Neuronal stem cell (in vitro differentiated cells): ENCODE data around the gene GCM1.

Experiments used
- DNase-seq: peaks from one replicate; pipeline ENCODE4 v3.0.0-alpha.2; 2013; ENCODE audit warnings: low spot score
- H2AFZ ChIP-seq: one replicate; pipeline ENCODE4 v1.6.1; 2013; ENCODE audit warnings: mild to moderate bottlenecking, low read length, inconsistent platforms
- H2AK5ac ChIP-seq: 2 replicates; pipeline ENCODE4 v1.6.1; 2013; ENCODE audit warnings: low read depth, mild to moderate bottlenecking, inconsistent platforms, low read length, moderate library complexity, mixed read lengths
- H2BK120ac ChIP-seq: 2 replicates; pipeline ENCODE4 v1.6.1; 2013; ENCODE audit warnings: low read depth, mild to moderate bottlenecking, inconsistent platforms, low read length, moderate library complexity, mixed read lengths
- H2BK12ac ChIP-seq: one replicate; pipeline ENCODE4 v1.6.1; 2013; ENCODE audit warnings: low read length, inconsistent platforms
- H2BK15ac ChIP-seq: 2 replicates; pipeline ENCODE4 v1.6.1; 2013; ENCODE audit warnings: mild to moderate bottlenecking, low read length, inconsistent platforms, mixed read lengths
- H2BK5ac ChIP-seq: one replicate; pipeline ENCODE4 v1.6.1; 2013; ENCODE audit warnings: inconsistent platforms, mild to moderate bottlenecking, low read length, moderate library complexity
- H3K14ac ChIP-seq: one replicate; pipeline ENCODE4 v1.6.1; 2013; ENCODE audit warnings: low read length, inconsistent platforms
- H3K18ac ChIP-seq: 2 replicates; pipeline ENCODE4 v1.6.1; 2013; ENCODE audit warnings: low read length, inconsistent platforms
- H3K23ac ChIP-seq: 2 replicates; pipeline ENCODE4 v1.6.1; 2013; ENCODE audit warnings: low read depth, mild to moderate bottlenecking, mixed read lengths, low read length, inconsistent platforms; ENCODE audit not compliant: poor library complexity
- H3K27ac ChIP-seq: replicated peaks from 3 replicates; pipeline ENCODE4 v1.5.1; 2013; ENCODE audit warnings: low read length, inconsistent platforms
- H3K27me3 ChIP-seq, 3 experiments: 2 replicates each; pipeline ENCODE4 v1.6.1; 2013; ENCODE audit warnings: low read length in 3 of 3, mild to moderate bottlenecking in 2 of 3, inconsistent platforms in 1 of 3, low read depth in 1 of 3, mixed read lengths in 1 of 3, moderate library complexity in 1 of 3; ENCODE audit not compliant: control insufficient read depth in 3 of 3, insufficient read depth in 3 of 3
- H3K36me3 ChIP-seq, 2 donors: replicated peaks in 1 of 2; 2 replicates each; pipeline ENCODE4 v1.6.1; 2013; ENCODE audit warnings: low read length in 2 of 2; ENCODE audit not compliant: control insufficient read depth in 2 of 2, insufficient read depth in 2 of 2
- H3K4ac ChIP-seq: 2 replicates; pipeline ENCODE4 v1.6.1; 2013; ENCODE audit warnings: inconsistent platforms, mild to moderate bottlenecking, low read length, moderate library complexity
- H3K4me1 ChIP-seq, 2 donors: 1 replicate in 1 of 2; 2 replicates in 1 of 2; pipeline ENCODE4 v1.6.1; 2013; ENCODE audit warnings: low read length in 2 of 2, low read depth in 1 of 2; ENCODE audit not compliant: control insufficient read depth in 2 of 2, insufficient read depth in 1 of 2
- H3K4me2 ChIP-seq: one replicate; pipeline ENCODE4 v1.6.1; 2013; ENCODE audit warnings: mild to moderate bottlenecking, low read length, inconsistent platforms; ENCODE audit not compliant: insufficient read depth, poor library complexity, severe bottlenecking
- H3K4me3 ChIP-seq, 2 donors: 2 replicates each; pipeline ENCODE4 v1.5.1; 2013; ENCODE audit warnings: low read length in 2 of 2, mild to moderate bottlenecking in 2 of 2, inconsistent platforms in 1 of 2, moderate library complexity in 1 of 2
- H3K79me1 ChIP-seq: one replicate; pipeline ENCODE4 v1.6.1; 2013; ENCODE audit warnings: low read depth, mild to moderate bottlenecking, inconsistent platforms, low read length, moderate library complexity
- H3K9ac ChIP-seq: one replicate; pipeline ENCODE4 v1.6.1; 2013; ENCODE audit warnings: mild to moderate bottlenecking, low read depth, low read length, inconsistent platforms; ENCODE audit not compliant: poor library complexity
- H3K9me3 ChIP-seq, 2 donors: replicated peaks in 1 of 2; 2 replicates each; pipeline versions ENCODE3 to v1.6.1; 2013; ENCODE audit warnings: low read length in 2 of 2, mild to moderate bottlenecking in 2 of 2, inconsistent platforms in 1 of 2, low read depth in 1 of 2, mixed read lengths in 1 of 2, moderate library complexity in 1 of 2; ENCODE audit not compliant: control insufficient read depth in 2 of 2, insufficient read depth in 1 of 2
- H4K8ac ChIP-seq: one replicate; pipeline ENCODE4 v1.6.1; 2013; ENCODE audit warnings: low read depth, mild to moderate bottlenecking, inconsistent platforms, low read length, moderate library complexity
- H4K91ac ChIP-seq: one replicate; pipeline ENCODE4 v1.6.1; 2013; ENCODE audit warnings: low read length, low read depth, mild to moderate bottlenecking, inconsistent platforms; ENCODE audit not compliant: poor library complexity
- WGBS, 2 donors: extraction: QIAGEN DNeasy Blood & Tissue Kit; methylation state at CpG; one replicate each; pipeline ENCODE4 v1.1.7; 2013; ENCODE audit warnings: missing lambda C conversion rate in 2 of 2, mixed read lengths in 1 of 2; ENCODE audit not compliant: insufficient read length in 2 of 2, insufficient replicate concordance in 1 of 2; ENCODE audit errors: extremely low coverage in 2 of 2; 5-methylcytosine and 5-hydroxymethylcytosine counted together

Gene GCM1

DNA sequence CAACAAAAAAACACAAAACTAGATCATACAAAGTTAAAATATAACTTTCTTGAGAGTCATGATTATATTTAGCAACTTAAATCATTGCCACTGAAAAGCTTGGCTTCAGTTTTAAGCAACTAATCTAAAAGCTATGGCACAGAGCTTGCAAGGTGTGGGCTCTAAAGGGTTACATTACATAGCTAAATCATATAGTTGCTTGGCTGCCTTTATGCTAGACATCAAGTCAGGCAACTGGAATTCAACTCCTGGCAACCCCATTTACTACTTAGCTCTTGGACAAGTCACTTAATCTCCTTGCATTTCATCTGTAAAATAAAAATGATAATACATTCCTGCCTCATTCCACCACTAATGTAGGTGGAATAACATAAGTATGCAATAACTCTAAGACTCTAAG, 40.9 kb upstream of the GCM1 start:
- no peaks in the 10 kb centered on the region for H3K36me3 ChIP-seq
- no peak for DNase-seq
- H3K14ac ChIP-seq = no peak overlapping the region
- H3K27me3 ChIP-seq = peaks cover 0 to 7% (median 0%) of the 10 kb centered on the region in 3 experiments
- H3K9ac ChIP-seq = no peak overlapping the region
- H2BK12ac ChIP-seq = no peak overlapping the region
- no peak overlapping the region for H2BK15ac ChIP-seq
- H3K4ac ChIP-seq = no peak overlapping the region
- H4K8ac ChIP-seq = no peak overlapping the region
- H3K4me3 ChIP-seq = no peak overlapping the region
- H3K4me2 ChIP-seq = no peak overlapping the region
- H2BK120ac ChIP-seq = no peak overlapping the region
- no peak overlapping the region for H3K18ac ChIP-seq
- H2AFZ ChIP-seq = no peak overlapping the region
- peaks cover 3 to 4% of the 10 kb centered on the region in 2 donors for H3K4me1 ChIP-seq
- no peaks in the 10 kb centered on the region for H3K9me3 ChIP-seq
- H4K91ac ChIP-seq = no peak overlapping the region
- H2AK5ac ChIP-seq = no peak overlapping the region
- no peak overlapping the region for H3K23ac ChIP-seq
- H3K79me1 ChIP-seq = no peaks in the 10 kb centered on the region
- no peak overlapping the region for H2BK5ac ChIP-seq
- no peak overlapping the region for H3K27ac ChIP-seq

- Histone ChIP-seq H3K4me1 (peaks cover 3 to 4% of the 10 kb centered on the region in 2 donors), H3K27me3 (peaks cover 0 to 3% (median 0%) of the 10 kb centered on the region in 3 experiments), H3K36me3 (no peaks in the 10 kb centered on the region), H3K9ac (no peak overlapping the region), H3K18ac (no peak overlapping the region), H2BK12ac (no peak overlapping the region), H3K14ac (no peak overlapping the region), H3K23ac (no peak overlapping the region), H4K91ac (no peak overlapping the region), H2BK5ac (no peak overlapping the region), H3K4me3 (no peak overlapping the region), H3K4ac (no peak overlapping the region), H2AFZ (peak overlapping the region; percentile 65), H2BK120ac (no peak overlapping the region), H3K79me1 (no peaks in the 10 kb centered on the region), H3K4me2 (no peak overlapping the region), H3K27ac (no peak overlapping the region), H3K9me3 (no peaks in the 10 kb centered on the region), H2BK15ac (no peak overlapping the region), H4K8ac (no peak overlapping the region), H2AK5ac (no peak overlapping the region)
- WGBS, 2 donors = no CpG with 5 or more reads among the region's 2 CpGs
- no peak for DNase-seq
These were observed 40.2 kb upstream of the GCM1 start for GRCh38 chr6:53188833-53189232.

DNA sequence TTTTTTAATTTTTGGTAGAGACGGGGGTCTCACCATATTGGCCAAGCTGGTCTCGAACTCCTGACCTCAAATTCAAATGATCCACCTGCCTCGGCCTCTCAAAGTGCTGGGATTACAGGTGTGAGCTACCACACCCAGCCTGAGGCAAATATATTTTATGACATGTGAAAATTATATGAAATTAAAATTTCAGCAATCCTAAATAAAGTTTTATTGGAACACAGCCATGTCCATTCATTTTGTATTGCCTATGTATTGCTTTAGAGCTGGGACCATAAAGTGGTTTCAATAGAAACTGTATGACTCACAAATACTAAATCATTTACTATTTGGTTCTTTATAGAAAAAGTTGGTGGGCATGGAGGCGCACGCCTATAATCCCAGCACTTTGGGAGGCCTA, 32.0 kb upstream of the GCM1 start:
- Histone ChIP-seq H3K4ac (no peak overlapping the region), H3K27me3 (peaks cover 0 to 4% (median 0%) of the 10 kb centered on the region in 3 experiments), H3K36me3 (no peaks in the 10 kb centered on the region), H2BK12ac (no peak overlapping the region), H3K18ac (no peak overlapping the region), H3K4me2 (no peak overlapping the region), H3K9ac (no peak overlapping the region), H3K14ac (no peak overlapping the region), H3K9me3 (no peaks in the 10 kb centered on the region), H3K4me3 (no peak overlapping the region), H2BK120ac (no peak overlapping the region), H3K23ac (no peak overlapping the region), H2BK5ac (no peak overlapping the region), H4K8ac (no peak overlapping the region), H3K4me1 (no peaks in the 10 kb centered on the region), H3K27ac (no peak overlapping the region), H2BK15ac (no peak overlapping the region), H2AFZ (no peak overlapping the region), H4K91ac (no peak overlapping the region), H2AK5ac (no peak overlapping the region), H3K79me1 (no peaks in the 10 kb centered on the region)
- no peak for DNase-seq
- WGBS, 2 donors = no CpG with 5 or more reads among the region's 5 CpGs

DNA sequence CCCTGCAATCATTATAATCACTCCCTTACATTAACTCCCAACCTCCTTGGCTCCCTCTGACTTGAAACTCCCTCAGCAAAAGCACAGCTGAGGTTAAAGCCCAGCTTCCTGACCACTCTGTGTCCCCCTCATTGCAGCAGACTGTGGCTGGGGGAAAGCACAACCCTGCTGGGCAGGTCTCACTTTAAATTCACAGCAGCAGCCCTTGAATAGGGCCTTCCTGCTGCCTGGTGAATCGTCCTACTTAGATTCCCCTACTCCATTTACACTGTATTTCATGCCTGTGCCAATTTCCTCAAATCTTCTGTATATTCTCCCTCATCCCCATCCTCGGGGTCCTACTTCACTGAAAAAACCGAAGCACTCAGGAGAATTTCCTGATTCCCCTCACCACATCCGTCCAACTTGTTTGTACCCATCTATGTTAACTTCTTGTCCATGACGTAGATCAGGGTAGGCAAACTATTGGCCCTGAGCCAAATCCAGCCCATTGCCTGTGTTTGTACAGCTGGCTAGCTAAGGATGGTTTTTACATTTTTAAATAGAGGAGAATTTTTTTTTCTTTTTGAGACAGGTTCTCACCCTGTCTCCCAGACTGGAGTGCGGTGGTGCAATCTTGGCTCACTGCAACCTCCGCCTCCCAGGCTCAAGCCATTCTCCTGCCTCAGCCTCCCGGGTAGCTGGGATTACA, 31.5 kb upstream of the GCM1 start:
- no peak for DNase-seq
- peak overlapping the region; percentile 37 for H2AFZ ChIP-seq
- no peak overlapping the region for H3K14ac ChIP-seq
- no peak overlapping the region for H4K91ac ChIP-seq
- H2BK120ac ChIP-seq = no peak overlapping the region
- no peak overlapping the region for H3K9ac ChIP-seq
- H3K79me1 ChIP-seq = no peaks in the 10 kb centered on the region
- H3K4ac ChIP-seq = no peak overlapping the region
- no peak overlapping the region for H3K4me3 ChIP-seq
- no peak overlapping the region for H2BK12ac ChIP-seq
- H3K27ac ChIP-seq = no peak overlapping the region
- no peak overlapping the region for H3K23ac ChIP-seq
- H3K27me3 ChIP-seq = peaks cover 0 to 4% (median 0%) of the 10 kb centered on the region in 3 experiments
- no peak overlapping the region for H3K18ac ChIP-seq
- no CpG with 5 or more reads among the region's 8 CpGs for WGBS, 2 donors
- H3K9me3 ChIP-seq = no peaks in the 10 kb centered on the region
- H3K36me3 ChIP-seq = no peaks in the 10 kb centered on the region
- no peak overlapping the region for H4K8ac ChIP-seq
- no peak overlapping the region for H2BK15ac ChIP-seq
- H2AK5ac ChIP-seq = no peak overlapping the region
- H3K4me1 ChIP-seq = no peaks in the 10 kb centered on the region
- no peak overlapping the region for H3K4me2 ChIP-seq
- H2BK5ac ChIP-seq = no peak overlapping the region
